GM23338 (cell line): Measurements from ENCODE around the gene OTUD6A. TPM values are rescaled to one million over a fixed set of nuclear protein-coding genes. Genes with fewer than 3 reads are reported as not detected.

Source experiments
- ATAC-seq: fragments of 200-7000 bp; cut with Tn5 transposase; 3 replicates; pipeline ENCODE4 v1.9.1; 2020
- DNase-seq: peaks from one replicate; pipeline ENCODE4 v3.0.0-alpha.2; 2015; ENCODE audit warnings: low spot score
- H2AFZ ChIP-seq: fragments of 200-600 bp; sonication (generic); 2 replicates; pipeline ENCODE4 v1.8.0; 2016; ENCODE audit warnings: antibody characterized with exemption, mild to moderate bottlenecking, moderate library complexity
- H3F3A ChIP-seq: fragments of 200-600 bp; sonication (generic); replicated peaks from 2 replicates; pipeline ENCODE4 v1.8.0; 2017; ENCODE audit warnings: antibody characterized with exemption, mixed run types, low read depth
- H3K27ac ChIP-seq: fragments of 200-600 bp; sonication (generic); 2 replicates; pipeline ENCODE4 v1.6.1; 2016; ENCODE audit warnings: low read depth
- H3K27me3 ChIP-seq: fragments of 200-600 bp; sonication (generic); 2 replicates; pipeline ENCODE4 v1.8.0; 2016; ENCODE audit warnings: mild to moderate bottlenecking, mixed run types, moderate library complexity; ENCODE audit not compliant: insufficient read depth
- H3K36me3 ChIP-seq: fragments of 200-600 bp; sonication (generic); 2 replicates; pipeline ENCODE4 v1.8.0; 2016; ENCODE audit warnings: mild to moderate bottlenecking; ENCODE audit not compliant: insufficient read depth
- H3K4me1 ChIP-seq: fragments of 200-600 bp; sonication (generic); 2 replicates; pipeline ENCODE4 v1.8.0; 2016; ENCODE audit warnings: mild to moderate bottlenecking, moderate library complexity; ENCODE audit not compliant: insufficient read depth
- H3K4me2 ChIP-seq: fragments of 200-600 bp; sonication (generic); 2 replicates; pipeline ENCODE4 v1.7.1; 2017; ENCODE audit warnings: mixed run types
- H3K4me3 ChIP-seq: fragments of 200-600 bp; sonication (generic); 2 replicates; pipeline ENCODE4 v1.6.1; 2016; ENCODE audit warnings: mixed run types
- H3K79me2 ChIP-seq: fragments of 200-600 bp; sonication (generic); replicated peaks from 2 replicates; pipeline ENCODE4 v1.8.0; 2017; ENCODE audit warnings: mild to moderate bottlenecking; ENCODE audit not compliant: insufficient read depth
- H3K9me2 ChIP-seq: fragments of 200-600 bp; sonication (generic); 2 replicates; pipeline ENCODE4 v1.8.0; 2017; ENCODE audit not compliant: insufficient read depth
- H4K20me1 ChIP-seq: fragments of 200-600 bp; sonication (generic); replicated peaks from 2 replicates; pipeline ENCODE4 v1.8.0; 2017; ENCODE audit warnings: mild to moderate bottlenecking; ENCODE audit not compliant: insufficient read depth
- H3K27ac Mint-ChIP-seq: 2 replicates; pipeline ENCODE4 v1.8.0; 2020; ENCODE audit warnings: inconsistent platforms, mild to moderate bottlenecking, moderate library complexity, mixed read lengths
- H3K27me3 Mint-ChIP-seq: 3 replicates; pipeline ENCODE4 v1.8.0; 2022; ENCODE audit warnings: low read depth, mild to moderate bottlenecking, moderate library complexity, mixed read lengths, inconsistent platforms; ENCODE audit not compliant: insufficient read depth, poor library complexity
- H3K36me3 Mint-ChIP-seq: 3 replicates; pipeline ENCODE4 v1.8.0; 2021; ENCODE audit warnings: low read depth, mild to moderate bottlenecking, inconsistent platforms, moderate library complexity, mixed read lengths
- H3K4me1 Mint-ChIP-seq: 3 replicates; pipeline ENCODE4 v1.8.0; 2020; ENCODE audit warnings: mild to moderate bottlenecking, inconsistent platforms, mixed read lengths
- H3K4me3 Mint-ChIP-seq: 3 replicates; pipeline ENCODE4 v1.8.0; 2021; ENCODE audit warnings: moderate library complexity, mild to moderate bottlenecking, inconsistent platforms, mixed read lengths
- H3K9me3 Mint-ChIP-seq: 3 replicates; pipeline ENCODE4 v1.8.0; 2020; ENCODE audit warnings: moderate library complexity, mild to moderate bottlenecking, inconsistent platforms, mixed read lengths
- CREB1 ChIP-seq: fragments of 250-450 bp; sonication (Bioruptor Pico); IDR thresholded peaks from 2 replicates; pipeline ENCODE4 v1.5.0; 2020; ENCODE audit warnings: low read depth, mild to moderate bottlenecking, moderate library complexity
- JUNB ChIP-seq: IDR thresholded peaks from one replicate; pipeline ENCODE4 v1.6.1; 2016; ENCODE audit warnings: antibody characterized with exemption; ENCODE audit not compliant: unreplicated experiment
- NANOG ChIP-seq: IDR thresholded peaks from 2 replicates; pipeline ENCODE4 v1.6.1; 2016; ENCODE audit warnings: antibody characterized with exemption, borderline replicate concordance
- POLR2AphosphoS5 ChIP-seq: IDR thresholded peaks from 2 replicates; pipeline ENCODE4 v1.6.1; 2016; ENCODE audit warnings: antibody characterized with exemption, low read depth
- STAT1 ChIP-seq: IDR thresholded peaks from one replicate; pipeline ENCODE4 v1.6.1; 2016; ENCODE audit warnings: antibody characterized with exemption; ENCODE audit not compliant: unreplicated experiment
- ZNF114 ChIP-seq: fragments of 250-450 bp; sonication (Bioruptor Pico); IDR thresholded peaks from 2 replicates; pipeline ENCODE4 v1.5.0; 2020; ENCODE audit warnings: mild to moderate bottlenecking, moderate library complexity
- polyA plus RNA-seq: library from polyadenylated mRNA; unstranded; fragments of >200 nt; fragmentation: Nextera tagmentation; extraction: Ambion mirVana; gene quantifications from 2 replicates; pipeline ENCODE4 v1.2.1, GENCODE V29; 2016
- total RNA-seq: library from RNA; depleted of rRNA; stranded (reverse); fragments of >200 nt; shearing (Covaris generic); gene quantifications from 2 replicates; pipeline ENCODE4 v1.2.3, GENCODE V29; 2014
- TF ChIP-seq, protein P1 (sequence below), 2 experiments: fragments of 200-600 bp in 1 of 2; sonication (generic) in 1 of 2; conservative IDR thresholded peaks; 2 replicates each; pipeline versions ENCODE4 v1.5.1 to v1.6.1; 2016 to 2017; ENCODE audit warnings: antibody characterized with exemption in 2 of 2, low read depth in 2 of 2, mild to moderate bottlenecking in 2 of 2, moderate library complexity in 1 of 2
- TF ChIP-seq, protein P2 (sequence below): fragments of 250-450 bp; sonication (Bioruptor Pico); IDR thresholded peaks from 2 replicates; pipeline ENCODE4 v1.5.0; 2020; ENCODE audit warnings: mild to moderate bottlenecking, moderate library complexity

The OTUD6A gene
- total and polyA plus RNA-seq, 2 experiments from 2014 or later: 0.17 TPM; not detected in 1

GRCh38 chrX:70049406-70049805 lies 12.9 kb upstream of the OTUD6A start (continued):
- TF ChIP-seq, protein P1, sequence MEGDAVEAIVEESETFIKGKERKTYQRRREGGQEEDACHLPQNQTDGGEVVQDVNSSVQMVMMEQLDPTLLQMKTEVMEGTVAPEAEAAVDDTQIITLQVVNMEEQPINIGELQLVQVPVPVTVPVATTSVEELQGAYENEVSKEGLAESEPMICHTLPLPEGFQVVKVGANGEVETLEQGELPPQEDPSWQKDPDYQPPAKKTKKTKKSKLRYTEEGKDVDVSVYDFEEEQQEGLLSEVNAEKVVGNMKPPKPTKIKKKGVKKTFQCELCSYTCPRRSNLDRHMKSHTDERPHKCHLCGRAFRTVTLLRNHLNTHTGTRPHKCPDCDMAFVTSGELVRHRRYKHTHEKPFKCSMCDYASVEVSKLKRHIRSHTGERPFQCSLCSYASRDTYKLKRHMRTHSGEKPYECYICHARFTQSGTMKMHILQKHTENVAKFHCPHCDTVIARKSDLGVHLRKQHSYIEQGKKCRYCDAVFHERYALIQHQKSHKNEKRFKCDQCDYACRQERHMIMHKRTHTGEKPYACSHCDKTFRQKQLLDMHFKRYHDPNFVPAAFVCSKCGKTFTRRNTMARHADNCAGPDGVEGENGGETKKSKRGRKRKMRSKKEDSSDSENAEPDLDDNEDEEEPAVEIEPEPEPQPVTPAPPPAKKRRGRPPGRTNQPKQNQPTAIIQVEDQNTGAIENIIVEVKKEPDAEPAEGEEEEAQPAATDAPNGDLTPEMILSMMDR (conservative IDR thresholded peaks at IDR 0.05; ENCODE audit: low read depth in 2 of 2): no peak
- TF ChIP-seq STAT1 (no peak), JUNB (no peak)

DNA sequence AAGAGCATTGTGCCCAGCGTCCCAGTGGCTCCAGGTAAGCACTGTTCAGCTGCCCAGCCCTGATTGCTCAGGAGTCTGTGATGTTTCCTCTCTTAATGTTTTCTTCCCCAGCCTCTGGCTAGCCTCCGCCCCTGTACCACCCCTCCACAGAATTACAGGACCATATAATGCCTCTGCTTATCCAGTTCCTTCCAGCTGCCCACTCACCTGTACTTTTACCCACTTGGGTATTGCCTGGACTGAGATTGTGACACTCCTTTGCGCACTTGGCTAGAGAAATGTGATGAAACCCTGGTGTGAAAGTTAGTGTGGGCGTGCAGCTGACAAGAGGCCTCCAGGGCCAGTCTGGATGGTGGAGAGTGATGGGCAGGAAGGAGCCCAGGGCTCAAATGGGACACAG lies 12.3 kb upstream of the OTUD6A start, which contains the start of gene AWAT2:
TSS of gene AWAT2 (minus strand) at position 14 of the 400 bp plus-strand sequence. CDS start at position 8, 6 bp downstream.
- H3K4me2 ChIP-seq: no peak within 1 kb of the TSS
- H3K4me3 ChIP-seq: no peak within 1 kb of the TSS
- Mint-ChIP-seq H3K9me3 (no peaks in the 10 kb centered on the region; the same call in 2 of the 3 replicates), H3K4me1 (no peaks in the 10 kb centered on the region), H3K27ac (no peak within 1 kb of the TSS), H3K4me3 (no peak within 1 kb of the TSS), H3K36me3 (no peaks in the 10 kb centered on the region; the same call in 2 of the 3 replicates), H3K27me3 (no peaks in the 10 kb centered on the region)
- no peak for ATAC-seq
- no peaks in the 10 kb centered on the region for H3K4me1 ChIP-seq
- H4K20me1 ChIP-seq: no peaks in the 10 kb centered on the region
- no peak within 1 kb of the TSS for H2AFZ ChIP-seq
- no peaks in the 10 kb centered on the region for H3K79me2 ChIP-seq
- H3F3A ChIP-seq: no peaks in the 10 kb centered on the region
- no peak within 1 kb of the TSS for H3K27ac ChIP-seq
- H3K27me3 ChIP-seq: no peaks in the 10 kb centered on the region
- TF ChIP-seq NANOG (no peak), CREB1 (CRISPR knock-in tag) (no peak)
- H3K36me3 ChIP-seq: no peaks in the 10 kb centered on the region
- no peak for DNase-seq
- no peaks in the 10 kb centered on the region for H3K9me2 ChIP-seq

DNA sequence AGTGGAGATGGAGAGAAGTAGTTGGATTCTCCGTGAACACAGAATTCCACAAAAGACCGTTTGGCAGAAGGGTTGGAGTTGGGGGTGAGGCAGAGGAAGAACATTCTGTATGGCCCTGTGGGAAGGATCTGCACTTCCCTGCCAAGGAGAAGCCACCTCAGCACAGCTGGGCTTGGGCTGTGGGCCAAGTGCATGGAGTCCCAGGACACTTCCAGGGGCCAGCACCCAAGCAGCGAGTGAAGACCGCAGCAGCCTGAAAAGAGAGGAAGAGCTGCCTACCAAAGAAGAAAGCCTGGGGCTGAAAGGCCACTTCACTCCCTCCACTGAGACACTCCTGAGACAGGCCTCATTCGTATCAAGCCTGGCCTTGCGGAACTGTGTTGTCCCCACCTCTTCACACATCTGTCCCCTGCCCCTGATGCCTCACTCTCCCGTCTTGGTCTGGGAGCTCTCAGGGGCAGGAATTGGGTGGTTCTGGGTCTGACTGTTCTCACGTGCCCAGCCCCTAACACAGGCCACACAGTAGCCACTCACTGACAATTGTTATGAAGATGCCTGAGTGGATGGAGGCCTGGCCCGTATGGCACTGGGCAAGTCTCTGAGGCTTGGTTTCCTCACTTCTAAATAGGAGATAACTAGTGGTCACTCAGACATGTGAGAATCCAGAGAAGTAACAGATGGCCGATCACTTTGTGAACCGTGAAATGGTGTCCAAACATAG lies 9.2 kb upstream of the OTUD6A start:
- Histone ChIP-seq H2AFZ (no peak overlapping the region), H3K27ac (no peak overlapping the region), H3K79me2 (no peaks in the 10 kb centered on the region), H3F3A (no peaks in the 10 kb centered on the region), H4K20me1 (no peaks in the 10 kb centered on the region), H3K36me3 (no peaks in the 10 kb centered on the region), H3K4me1 (no peaks in the 10 kb centered on the region), H3K4me2 (no peak overlapping the region), H3K27me3 (no peaks in the 10 kb centered on the region), H3K4me3 (no peak overlapping the region), H3K9me2 (no peaks in the 10 kb centered on the region)
- no peak for ATAC-seq
- Mint-ChIP-seq H3K36me3 (no peaks in the 10 kb centered on the region; the same call in 2 of the 3 replicates), H3K9me3 (no peaks in the 10 kb centered on the region; the same call in 2 of the 3 replicates), H3K27me3 (no peaks in the 10 kb centered on the region), H3K4me3 (no peak overlapping the region), H3K4me1 (no peaks in the 10 kb centered on the region), H3K27ac (no peak overlapping the region)
- DNase-seq: no peak
- TF ChIP-seq, protein P2, sequence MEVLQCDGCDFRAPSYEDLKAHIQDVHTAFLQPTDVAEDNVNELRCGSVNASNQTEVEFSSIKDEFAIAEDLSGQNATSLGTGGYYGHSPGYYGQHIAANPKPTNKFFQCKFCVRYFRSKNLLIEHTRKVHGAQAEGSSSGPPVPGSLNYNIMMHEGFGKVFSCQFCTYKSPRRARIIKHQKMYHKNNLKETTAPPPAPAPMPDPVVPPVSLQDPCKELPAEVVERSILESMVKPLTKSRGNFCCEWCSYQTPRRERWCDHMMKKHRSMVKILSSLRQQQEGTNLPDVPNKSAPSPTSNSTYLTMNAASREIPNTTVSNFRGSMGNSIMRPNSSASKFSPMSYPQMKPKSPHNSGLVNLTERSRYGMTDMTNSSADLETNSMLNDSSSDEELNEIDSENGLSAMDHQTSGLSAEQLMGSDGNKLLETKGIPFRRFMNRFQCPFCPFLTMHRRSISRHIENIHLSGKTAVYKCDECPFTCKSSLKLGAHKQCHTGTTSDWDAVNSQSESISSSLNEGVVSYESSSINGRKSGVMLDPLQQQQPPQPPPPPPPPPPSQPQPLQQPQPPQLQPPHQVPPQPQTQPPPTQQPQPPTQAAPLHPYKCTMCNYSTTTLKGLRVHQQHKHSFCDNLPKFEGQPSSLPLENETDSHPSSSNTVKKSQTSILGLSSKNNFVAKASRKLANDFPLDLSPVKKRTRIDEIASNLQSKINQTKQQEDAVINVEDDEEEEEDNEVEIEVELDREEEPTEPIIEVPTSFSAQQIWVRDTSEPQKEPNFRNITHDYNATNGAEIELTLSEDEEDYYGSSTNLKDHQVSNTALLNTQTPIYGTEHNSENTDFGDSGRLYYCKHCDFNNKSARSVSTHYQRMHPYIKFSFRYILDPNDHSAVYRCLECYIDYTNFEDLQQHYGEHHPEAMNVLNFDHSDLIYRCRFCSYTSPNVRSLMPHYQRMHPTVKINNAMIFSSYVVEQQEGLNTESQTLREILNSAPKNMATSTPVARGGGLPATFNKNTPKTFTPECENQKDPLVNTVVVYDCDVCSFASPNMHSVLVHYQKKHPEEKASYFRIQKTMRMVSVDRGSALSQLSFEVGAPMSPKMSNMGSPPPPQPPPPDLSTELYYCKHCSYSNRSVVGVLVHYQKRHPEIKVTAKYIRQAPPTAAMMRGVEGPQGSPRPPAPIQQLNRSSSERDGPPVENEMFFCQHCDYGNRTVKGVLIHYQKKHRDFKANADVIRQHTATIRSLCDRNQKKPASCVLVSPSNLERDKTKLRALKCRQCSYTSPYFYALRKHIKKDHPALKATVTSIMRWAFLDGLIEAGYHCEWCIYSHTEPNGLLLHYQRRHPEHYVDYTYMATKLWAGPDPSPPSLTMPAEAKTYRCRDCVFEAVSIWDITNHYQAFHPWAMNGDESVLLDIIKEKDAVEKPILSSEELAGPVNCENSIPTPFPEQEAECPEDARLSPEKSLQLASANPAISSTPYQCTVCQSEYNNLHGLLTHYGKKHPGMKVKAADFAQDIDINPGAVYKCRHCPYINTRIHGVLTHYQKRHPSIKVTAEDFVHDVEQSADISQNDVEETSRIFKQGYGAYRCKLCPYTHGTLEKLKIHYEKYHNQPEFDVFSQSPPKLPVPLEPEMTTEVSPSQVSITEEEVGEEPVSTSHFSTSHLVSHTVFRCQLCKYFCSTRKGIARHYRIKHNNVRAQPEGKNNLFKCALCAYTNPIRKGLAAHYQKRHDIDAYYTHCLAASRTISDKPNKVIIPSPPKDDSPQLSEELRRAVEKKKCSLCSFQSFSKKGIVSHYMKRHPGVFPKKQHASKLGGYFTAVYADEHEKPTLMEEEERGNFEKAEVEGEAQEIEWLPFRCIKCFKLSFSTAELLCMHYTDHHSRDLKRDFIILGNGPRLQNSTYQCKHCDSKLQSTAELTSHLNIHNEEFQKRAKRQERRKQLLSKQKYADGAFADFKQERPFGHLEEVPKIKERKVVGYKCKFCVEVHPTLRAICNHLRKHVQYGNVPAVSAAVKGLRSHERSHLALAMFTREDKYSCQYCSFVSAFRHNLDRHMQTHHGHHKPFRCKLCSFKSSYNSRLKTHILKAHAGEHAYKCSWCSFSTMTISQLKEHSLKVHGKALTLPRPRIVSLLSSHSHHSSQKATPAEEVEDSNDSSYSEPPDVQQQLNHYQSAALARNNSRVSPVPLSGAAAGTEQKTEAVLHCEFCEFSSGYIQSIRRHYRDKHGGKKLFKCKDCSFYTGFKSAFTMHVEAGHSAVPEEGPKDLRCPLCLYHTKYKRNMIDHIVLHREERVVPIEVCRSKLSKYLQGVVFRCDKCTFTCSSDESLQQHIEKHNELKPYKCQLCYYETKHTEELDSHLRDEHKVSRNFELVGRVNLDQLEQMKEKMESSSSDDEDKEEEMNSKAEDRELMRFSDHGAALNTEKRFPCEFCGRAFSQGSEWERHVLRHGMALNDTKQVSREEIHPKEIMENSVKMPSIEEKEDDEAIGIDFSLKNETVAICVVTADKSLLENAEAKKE (CRISPR knock-in tag): no peak
- TF ChIP-seq POLR2AphosphoS5 (no peak), NANOG (no peak), ZNF114 (CRISPR knock-in tag) (no peak)
